Esophagus muscularis mucosa (tissue), 3 donors: ENCODE results near the gene ZNF835.

ENCODE experiments used
- POLR2A ChIP-seq: fragments of 450-650 bp; IDR thresholded peaks from one replicate; pipeline ENCODE4 v1.6.1; 2017; ENCODE audit warnings: antibody characterized with exemption, moderate library complexity, mild to moderate bottlenecking, low read depth
- POLR2AphosphoS5 ChIP-seq, 2 donors: sonication (generic); formaldehyde crosslinking; IDR thresholded peaks; one replicate each; pipeline ENCODE4 v1.6.1; 2017; ENCODE audit warnings: antibody characterized with exemption in 2 of 2
- TF ChIP-seq, protein P1 (sequence below), 3 experiments: fragments of 200-600 bp in 2 of 3; fragments of 450-650 bp in 1 of 3; sonication (generic) in 2 of 3; IDR thresholded peaks; one replicate each; pipeline ENCODE4 v1.5.1; 2017 to 2019; ENCODE audit warnings: antibody characterized with exemption in 3 of 3, mild to moderate bottlenecking in 2 of 3, moderate library complexity in 1 of 3

DNA sequence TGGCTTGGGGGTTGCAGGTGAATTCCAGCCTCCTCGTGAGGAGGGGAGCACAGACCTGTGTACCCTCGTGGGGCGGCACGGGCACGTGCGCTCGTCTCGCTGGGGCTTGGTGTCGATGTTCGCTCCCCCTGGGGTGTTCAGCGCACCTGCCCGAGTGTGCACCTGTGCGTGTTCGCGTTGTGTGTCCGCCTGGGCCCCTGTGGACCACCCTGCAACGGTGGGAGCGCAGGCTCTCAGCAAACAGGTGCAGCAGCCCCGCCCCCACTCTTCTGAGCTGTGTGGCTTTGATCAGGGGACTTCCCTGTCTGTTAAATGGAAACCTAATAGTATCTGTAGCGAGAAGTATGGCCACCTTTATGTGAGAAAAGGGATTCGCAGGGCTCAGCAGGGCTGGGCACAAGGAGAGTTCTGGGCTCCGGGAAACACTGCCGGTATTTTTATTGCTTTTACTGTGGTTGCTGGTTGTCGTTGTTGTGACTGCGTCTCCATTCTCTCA is 28.0 kb downstream of the ZNF835 start:
- TF ChIP-seq, protein P1, sequence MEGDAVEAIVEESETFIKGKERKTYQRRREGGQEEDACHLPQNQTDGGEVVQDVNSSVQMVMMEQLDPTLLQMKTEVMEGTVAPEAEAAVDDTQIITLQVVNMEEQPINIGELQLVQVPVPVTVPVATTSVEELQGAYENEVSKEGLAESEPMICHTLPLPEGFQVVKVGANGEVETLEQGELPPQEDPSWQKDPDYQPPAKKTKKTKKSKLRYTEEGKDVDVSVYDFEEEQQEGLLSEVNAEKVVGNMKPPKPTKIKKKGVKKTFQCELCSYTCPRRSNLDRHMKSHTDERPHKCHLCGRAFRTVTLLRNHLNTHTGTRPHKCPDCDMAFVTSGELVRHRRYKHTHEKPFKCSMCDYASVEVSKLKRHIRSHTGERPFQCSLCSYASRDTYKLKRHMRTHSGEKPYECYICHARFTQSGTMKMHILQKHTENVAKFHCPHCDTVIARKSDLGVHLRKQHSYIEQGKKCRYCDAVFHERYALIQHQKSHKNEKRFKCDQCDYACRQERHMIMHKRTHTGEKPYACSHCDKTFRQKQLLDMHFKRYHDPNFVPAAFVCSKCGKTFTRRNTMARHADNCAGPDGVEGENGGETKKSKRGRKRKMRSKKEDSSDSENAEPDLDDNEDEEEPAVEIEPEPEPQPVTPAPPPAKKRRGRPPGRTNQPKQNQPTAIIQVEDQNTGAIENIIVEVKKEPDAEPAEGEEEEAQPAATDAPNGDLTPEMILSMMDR (IDR thresholded peaks at IDR 0.05), result no peak
- no peak for TF ChIP-seq POLR2AphosphoS5 (IDR thresholded peaks at IDR 0.05)
- TF ChIP-seq POLR2A, result no peak
